ENCODE data around the gene MYCN. TPM values are rescaled to one million over a fixed set of nuclear protein-coding genes. Genes with fewer than 3 reads are reported as not detected.

Gene MYCN
- total and polyA plus RNA-seq, 2 of the 4 experiments (the other 2 are of a cell fraction): not detected

DNA sequence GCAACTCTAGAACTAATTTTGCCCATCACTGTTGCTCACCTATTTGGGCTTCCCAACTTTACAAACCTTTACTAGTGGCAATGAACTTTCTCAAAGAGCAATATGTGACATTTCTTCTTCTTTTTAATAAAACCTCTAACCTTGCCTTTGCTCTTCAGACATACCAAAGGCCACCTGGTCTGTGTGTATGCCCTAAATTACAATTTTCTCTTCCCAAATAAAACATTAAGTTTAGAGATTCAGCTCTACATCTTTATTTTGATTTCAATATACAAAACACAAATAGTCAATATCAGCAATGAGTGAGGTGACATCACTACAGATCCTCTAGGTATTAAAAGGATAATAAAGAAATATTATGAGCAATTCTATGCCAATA, 35.1 kb upstream of the MYCN start:
- CTCF ChIA-PET: no interaction called here

More for the DNA sequence above, 35.1 kb upstream of the MYCN start:
- no peak overlapping the region for H2BK15ac ChIP-seq (ENCODE audit: low read depth, low read length)
- no peaks in the 10 kb centered on the region for H3K79me1 ChIP-seq (ENCODE audit: low read depth in 1 of 2, low read length in 2 of 2)
- H3K4me2 ChIP-seq (ENCODE audit: low read depth, low read length): no peak overlapping the region
- dilution Hi-C loops (cut with HindIII; ENCODE audit: low sequenced_read_pairs, unreplicated experiment) (no loop called here), intact Hi-C loops (cut with micrococcal nuclease) (no loop called here), in situ Hi-C loops (cut with MboI; ENCODE audit: low sequenced_read_pairs) (no loop called here)
- no peak for DNase-seq
- no peak overlapping the region for H2AFZ ChIP-seq (replicated peaks; ENCODE audit: low read length, poor library complexity)
- H3K23ac ChIP-seq (ENCODE audit: low read depth, low read length): no peak overlapping the region
- no peak for ATAC-seq (ENCODE audit: low read depth)
- H3K27me3 ChIP-seq (ENCODE audit: control insufficient read depth, insufficient read depth, low read length): no peaks in the 10 kb centered on the region
- no peak overlapping the region for H2AK5ac ChIP-seq (ENCODE audit: low read depth, low read length)
- H2BK120ac ChIP-seq (ENCODE audit: low read depth, low read length): no peak overlapping the region
- no peaks in the 10 kb centered on the region for H3K9me1 ChIP-seq (ENCODE audit: insufficient read depth, low read length)
- no peak overlapping the region for H4K5ac ChIP-seq (ENCODE audit: low read depth, low read length)
- no peaks in the 10 kb centered on the region for H4K20me1 ChIP-seq (ENCODE audit: insufficient read depth, low read length)
- no peak overlapping the region for H2AK9ac ChIP-seq (replicated peaks; ENCODE audit: low read depth, low read length, poor library complexity)
- no peak overlapping the region for H2BK5ac ChIP-seq (ENCODE audit: low read depth, low read length, poor library complexity, severe bottlenecking)
- TF ChIP-seq MAFK (IDR thresholded peaks at IDR 0.05; ENCODE audit: low read depth, low read length) (no peak), FOS (IDR thresholded peaks at IDR 0.05; ENCODE audit: low read depth, low read length) (no peak), RFX5 (IDR thresholded peaks at IDR 0.05; ENCODE audit: low read depth, low read length) (no peak), ELK1 (IDR thresholded peaks at IDR 0.05; ENCODE audit: borderline replicate concordance, low read depth, low read length) (no peak), RCOR1 (IDR thresholded peaks at IDR 0.05; ENCODE audit: insufficient replicate concordance, low read length) (no peak), NFE2L2 (IDR thresholded peaks at IDR 0.05; ENCODE audit: low read depth, low read length) (no peak), CEBPB (IDR thresholded peaks at IDR 0.05; ENCODE audit: low read depth, low read length) (no peak), POLR2A (IDR thresholded peaks at IDR 0.05; ENCODE audit: low read depth, low read length) (no peak), CHD1 (IDR thresholded peaks at IDR 0.05; ENCODE audit: low read depth, low read length) (no peak), BHLHE40 (IDR thresholded peaks at IDR 0.05; ENCODE audit: low read depth, low read length) (no peak), MXI1 (IDR thresholded peaks at IDR 0.05; ENCODE audit: borderline replicate concordance, low read depth, low read length) (no peak), RAD21 (IDR thresholded peaks at IDR 0.05; ENCODE audit: low read length) (no peak), MAZ (IDR thresholded peaks at IDR 0.05; ENCODE audit: borderline replicate concordance, low read depth, low read length) (no peak), SMC3 (IDR thresholded peaks at IDR 0.05; ENCODE audit: low read depth, low read length) (no peak)
- TF ChIP-seq, protein P1, sequence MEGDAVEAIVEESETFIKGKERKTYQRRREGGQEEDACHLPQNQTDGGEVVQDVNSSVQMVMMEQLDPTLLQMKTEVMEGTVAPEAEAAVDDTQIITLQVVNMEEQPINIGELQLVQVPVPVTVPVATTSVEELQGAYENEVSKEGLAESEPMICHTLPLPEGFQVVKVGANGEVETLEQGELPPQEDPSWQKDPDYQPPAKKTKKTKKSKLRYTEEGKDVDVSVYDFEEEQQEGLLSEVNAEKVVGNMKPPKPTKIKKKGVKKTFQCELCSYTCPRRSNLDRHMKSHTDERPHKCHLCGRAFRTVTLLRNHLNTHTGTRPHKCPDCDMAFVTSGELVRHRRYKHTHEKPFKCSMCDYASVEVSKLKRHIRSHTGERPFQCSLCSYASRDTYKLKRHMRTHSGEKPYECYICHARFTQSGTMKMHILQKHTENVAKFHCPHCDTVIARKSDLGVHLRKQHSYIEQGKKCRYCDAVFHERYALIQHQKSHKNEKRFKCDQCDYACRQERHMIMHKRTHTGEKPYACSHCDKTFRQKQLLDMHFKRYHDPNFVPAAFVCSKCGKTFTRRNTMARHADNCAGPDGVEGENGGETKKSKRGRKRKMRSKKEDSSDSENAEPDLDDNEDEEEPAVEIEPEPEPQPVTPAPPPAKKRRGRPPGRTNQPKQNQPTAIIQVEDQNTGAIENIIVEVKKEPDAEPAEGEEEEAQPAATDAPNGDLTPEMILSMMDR (conservative IDR thresholded peaks at IDR 0.05; ENCODE audit: low read depth, low read length): no peak
- TF ChIP-seq, protein P2, sequence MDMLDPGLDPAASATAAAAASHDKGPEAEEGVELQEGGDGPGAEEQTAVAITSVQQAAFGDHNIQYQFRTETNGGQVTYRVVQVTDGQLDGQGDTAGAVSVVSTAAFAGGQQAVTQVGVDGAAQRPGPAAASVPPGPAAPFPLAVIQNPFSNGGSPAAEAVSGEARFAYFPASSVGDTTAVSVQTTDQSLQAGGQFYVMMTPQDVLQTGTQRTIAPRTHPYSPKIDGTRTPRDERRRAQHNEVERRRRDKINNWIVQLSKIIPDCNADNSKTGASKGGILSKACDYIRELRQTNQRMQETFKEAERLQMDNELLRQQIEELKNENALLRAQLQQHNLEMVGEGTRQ (IDR thresholded peaks at IDR 0.05; ENCODE audit: low read depth, low read length): no peak
- no peak overlapping the region for H3K14ac ChIP-seq (replicated peaks; ENCODE audit: low read depth, low read length)
- H3K27ac ChIP-seq (ENCODE audit: insufficient read depth, low read length): no peak overlapping the region
- H4K8ac ChIP-seq (ENCODE audit: low read depth in 2 of 2, low read length in 2 of 2): no peak overlapping the region
- H3K4me3 ChIP-seq (ENCODE audit: insufficient read depth, low read depth, low read length): no peak overlapping the region
- no peak overlapping the region for H3K9ac ChIP-seq (ENCODE audit: low read depth, low read length)
- no peak overlapping the region for H3K18ac ChIP-seq (ENCODE audit: low read depth, low read length)
- no peak overlapping the region for H3K4ac ChIP-seq (ENCODE audit: low read depth, low read length)
- H4K91ac ChIP-seq (ENCODE audit: insufficient read depth, low read depth, low read length): no peak overlapping the region
- no peak overlapping the region for H3K56ac ChIP-seq (ENCODE audit: extremely low read depth, insufficient read depth, low read length)
- no peaks in the 10 kb centered on the region for H3K4me1 ChIP-seq (ENCODE audit: control insufficient read depth, insufficient read depth, low read length)
- H3K36me3 ChIP-seq (ENCODE audit: control insufficient read depth, insufficient read depth, low read length): no peaks in the 10 kb centered on the region
- POLR2A ChIA-PET (ENCODE audit: unreplicated experiment): no interaction called here
- no peak overlapping the region for H2BK20ac ChIP-seq (ENCODE audit: low read depth, low read length)
- no TSS peak for BruUV-seq (replicated peaks)
- H3K9me3 ChIP-seq (ENCODE audit: control insufficient read depth, insufficient read depth, low read length): no peaks in the 10 kb centered on the region
